Calu3 (cell line): ENCODE results near the gene MYO1E. TPM values are rescaled to one million over a fixed set of nuclear protein-coding genes. Genes with fewer than 3 reads are reported as not detected.

Source experiments
- BruUV-seq: library from RNA; stranded (reverse); fragments of 400-500 nt; replicated peaks from 2 replicates; lab custom pipeline; 2021; lab: Mats Ljungman, UMichigan
- CTCF ChIA-PET: fragments of 300-600 bp; sonication (Branson Sonifier 250); formaldehyde crosslinking; loops from one replicate; lab custom pipeline; 2022; ENCODE audit warnings: antibody characterized with exemption; lab: Charles Lee
- DNase-seq: peaks from one replicate; pipeline ENCODE4 v3.0.0; 2022
- H3K27ac Mint-ChIP-seq: one replicate; pipeline ENCODE4 v1.8.0; 2022; ENCODE audit warnings: mixed read lengths; ENCODE audit not compliant: unreplicated experiment
- H3K27me3 Mint-ChIP-seq: one replicate; pipeline ENCODE4 v1.8.0; 2022; ENCODE audit warnings: mixed read lengths; ENCODE audit not compliant: unreplicated experiment
- H3K36me3 Mint-ChIP-seq: one replicate; pipeline ENCODE4 v1.8.0; 2022; ENCODE audit warnings: mild to moderate bottlenecking, moderate library complexity, mixed read lengths; ENCODE audit not compliant: insufficient read depth, unreplicated experiment
- H3K4me1 Mint-ChIP-seq: one replicate; pipeline ENCODE4 v1.8.0; 2022; ENCODE audit warnings: mild to moderate bottlenecking, low read depth, mixed read lengths; ENCODE audit not compliant: unreplicated experiment
- H3K4me3 Mint-ChIP-seq: one replicate; pipeline ENCODE4 v1.8.0; 2022; ENCODE audit warnings: mild to moderate bottlenecking, low read depth, moderate library complexity, mixed read lengths; ENCODE audit not compliant: unreplicated experiment
- H3K9me3 Mint-ChIP-seq: one replicate; pipeline ENCODE4 v1.8.0; 2022; ENCODE audit warnings: low read depth, mixed read lengths; ENCODE audit not compliant: unreplicated experiment
- CTCF ChIP-seq: fragments of 200-600 bp; IDR thresholded peaks from one replicate; pipeline ENCODE4 v1.8.0; 2022; ENCODE audit warnings: antibody characterized with exemption; ENCODE audit not compliant: unreplicated experiment
- intact Hi-C: fragments of 100-400 bp; cut with micrococcal nuclease; formaldehyde crosslinking; loops from one replicate; pipeline ENCODE4 v1.10.0; 2022; ENCODE audit not compliant: unreplicated experiment
- total RNA-seq: library from RNA; stranded (reverse); gene quantifications from 2 replicates; pipeline ENCODE4 v1.2.3, GENCODE V29; 2022

MYO1E gene
- total RNA-seq, 1 experiment from 2014 or later = 617 TPM

- peaks cover 80% of the 10 kb centered on the region for H3K36me3 Mint-ChIP-seq
These were observed 163.9 kb downstream of the MYO1E start for GRCh38 chr15:59208613-59209249.

GRCh38 chr15:59206623-59207183 lies 166.0 kb downstream of the MYO1E start, which contains the start of gene LDHAL6B:
LDHAL6B (plus strand) TSS chr15:59206843; CDS start chr15:59206941, 98 bp downstream.
- Mint-ChIP-seq H3K27ac (peak within 1 kb of the TSS; percentile 28), H3K27me3 (no peaks in the 10 kb centered on the region), H3K4me1 (no peaks in the 10 kb centered on the region), H3K9me3 (no peaks in the 10 kb centered on the region), H3K4me3 (no peak within 1 kb of the TSS), H3K36me3 (peaks cover 85% of the 10 kb centered on the region)
- CTCF ChIA-PET = no interaction called here
- DNase-seq = no peak
- TF ChIP-seq CTCF = no peak
- no TSS peak for BruUV-seq
- intact Hi-C loops = no loop called here

More at GRCh38 chr15:59208613-59209249, 163.9 kb downstream of the MYO1E start:
- no peak overlapping the region for H3K27ac Mint-ChIP-seq
- no peaks in the 10 kb centered on the region for H3K27me3 Mint-ChIP-seq
- CTCF ChIA-PET = no interaction called here
- H3K9me3 Mint-ChIP-seq = no peaks in the 10 kb centered on the region
- peaks cover 10% of the 10 kb centered on the region for H3K4me1 Mint-ChIP-seq
- no peak for DNase-seq
- intact Hi-C loops = no loop called here
- no TSS peak for BruUV-seq
- TF ChIP-seq CTCF = no peak
- H3K4me3 Mint-ChIP-seq = no peak overlapping the region

GRCh38 chr15:59205839-59206622 lies 166.6 kb downstream of the MYO1E start:
- CTCF ChIA-PET = no interaction called here
- intact Hi-C loops = no loop called here
- H3K27me3 Mint-ChIP-seq = no peaks in the 10 kb centered on the region
- no peak overlapping the region for H3K4me3 Mint-ChIP-seq
- H3K4me1 Mint-ChIP-seq = no peaks in the 10 kb centered on the region
- DNase-seq = no peak
- BruUV-seq = no TSS peak
- H3K27ac Mint-ChIP-seq = no peak overlapping the region
- H3K36me3 Mint-ChIP-seq = peaks cover 85% of the 10 kb centered on the region
- no peak for TF ChIP-seq CTCF
- H3K9me3 Mint-ChIP-seq = no peaks in the 10 kb centered on the region

- intact Hi-C loops = no loop called here
- DNase-seq = no peak
- no peak overlapping the region for H3K4me3 Mint-ChIP-seq
- peaks cover 13% of the 10 kb centered on the region for H3K4me1 Mint-ChIP-seq
- no peak for TF ChIP-seq CTCF
- no TSS peak for BruUV-seq
- H3K36me3 Mint-ChIP-seq = peaks cover 91% of the 10 kb centered on the region
- H3K27ac Mint-ChIP-seq = no peak overlapping the region
- no peaks in the 10 kb centered on the region for H3K27me3 Mint-ChIP-seq
- H3K9me3 Mint-ChIP-seq = no peaks in the 10 kb centered on the region
- CTCF ChIA-PET = interaction anchor here (0.6 kb wide), 1 partner anchor 97 kb away, joined by 5 read pairs; no protein-coding TSS in a partner anchor
These were observed 169.0 kb downstream of the MYO1E start for GRCh38 chr15:59203657-59204056.
